ENCODE results near the gene APOBEC2. TPM values are rescaled to one million over a fixed set of nuclear protein-coding genes. Genes with fewer than 3 reads are reported as not detected.

Gene APOBEC2
- total RNA-seq, 1 donor from 2014 or later = not detected

GRCh38 chr6:41077536-41077935 lies 24.5 kb downstream of the APOBEC2 start:
- Histone ChIP-seq H3K4me3 (no peak overlapping the region), H3K4me1 (peaks cover 27% of the 10 kb centered on the region), H3K9me3 (no peaks in the 10 kb centered on the region), H3K27ac (no peak overlapping the region), H3K36me3 (peaks cover 0 to 24% of the 10 kb centered on the region in 2 donors), H3K27me3 (no peaks in the 10 kb centered on the region)
- TF ChIP-seq CTCF (IDR thresholded peaks at IDR 0.05) = no peak
- no peak for TF ChIP-seq POLR2A (IDR thresholded peaks at IDR 0.05)
- no peak for TF ChIP-seq POLR2AphosphoS5 (IDR thresholded peaks at IDR 0.05; ENCODE audit: insufficient read depth in 1 of 2, low read depth in 1 of 2)
- no peak for DNase-seq (ENCODE audit: extremely low spot score in 2 of 2)
- intact Hi-C loops (cut with DNase I) = no loop called here

- H3K4me1 ChIP-seq = peaks cover 27% of the 10 kb centered on the region
- peaks cover 0 to 24% of the 10 kb centered on the region in 2 donors for H3K36me3 ChIP-seq
- H3K27ac ChIP-seq = no peak overlapping the region
- no peak for DNase-seq (ENCODE audit: extremely low spot score in 2 of 2)
- no peaks in the 10 kb centered on the region for H3K27me3 ChIP-seq
- H3K9me3 ChIP-seq = no peaks in the 10 kb centered on the region
- intact Hi-C loops (cut with DNase I) = no loop called here
- TF ChIP-seq POLR2A (IDR thresholded peaks at IDR 0.05) (no peak), CTCF (IDR thresholded peaks at IDR 0.05) (no peak), POLR2AphosphoS5 (IDR thresholded peaks at IDR 0.05; ENCODE audit: insufficient read depth in 1 of 2, low read depth in 1 of 2) (no peak)
- H3K4me3 ChIP-seq = no peak overlapping the region
Measured at GRCh38 chr6:41078101-41078500, 25.1 kb downstream of the APOBEC2 start.

GRCh38 chr6:41079080-41079479 lies 26.1 kb downstream of the APOBEC2 start:
- Histone ChIP-seq H3K4me1 (peaks cover 25% of the 10 kb centered on the region), H3K27ac (no peak overlapping the region), H3K4me3 (no peak overlapping the region), H3K27me3 (no peaks in the 10 kb centered on the region), H3K36me3 (peaks cover 0 to 24% of the 10 kb centered on the region in 2 donors), H3K9me3 (no peaks in the 10 kb centered on the region)
- TF ChIP-seq POLR2AphosphoS5 (IDR thresholded peaks at IDR 0.05; ENCODE audit: insufficient read depth in 1 of 2, low read depth in 1 of 2) (no peak), CTCF (IDR thresholded peaks at IDR 0.05) (no peak), POLR2A (IDR thresholded peaks at IDR 0.05) (no peak)
- no peak for DNase-seq (ENCODE audit: extremely low spot score in 2 of 2)
- intact Hi-C loops (cut with DNase I) = no loop called here

GRCh38 chr6:41080621-41081020 lies 27.6 kb downstream of the APOBEC2 start:
- H3K27ac ChIP-seq = no peak overlapping the region
- no peaks in the 10 kb centered on the region for H3K9me3 ChIP-seq
- no peaks in the 10 kb centered on the region for H3K27me3 ChIP-seq
- no peak overlapping the region for H3K4me3 ChIP-seq
- no peak for DNase-seq (ENCODE audit: extremely low spot score in 2 of 2)
- H3K36me3 ChIP-seq = peaks cover 0 to 24% of the 10 kb centered on the region in 2 donors
- peaks cover 9% of the 10 kb centered on the region for H3K4me1 ChIP-seq
- no peak for TF ChIP-seq CTCF (IDR thresholded peaks at IDR 0.05)
- intact Hi-C loops (cut with DNase I) = no loop called here

GRCh38 chr6:41083072-41083471 lies 30.1 kb downstream of the APOBEC2 start:
- TF ChIP-seq CTCF (IDR thresholded peaks at IDR 0.05) (no peak), POLR2A (IDR thresholded peaks at IDR 0.05) (no peak), POLR2AphosphoS5 (IDR thresholded peaks at IDR 0.05; ENCODE audit: insufficient read depth in 1 of 2, low read depth in 1 of 2) (no peak)
- peaks cover 0 to 32% of the 10 kb centered on the region in 2 donors for H3K36me3 ChIP-seq
- intact Hi-C loops (cut with DNase I) = no loop called here

More at GRCh38 chr6:41083072-41083471, 30.1 kb downstream of the APOBEC2 start:
- no peak overlapping the region for H3K4me3 ChIP-seq
- no peak for DNase-seq (ENCODE audit: extremely low spot score in 2 of 2)
- H3K9me3 ChIP-seq = no peaks in the 10 kb centered on the region
- H3K27me3 ChIP-seq = no peaks in the 10 kb centered on the region
- no peak overlapping the region for H3K27ac ChIP-seq
- no peaks in the 10 kb centered on the region for H3K4me1 ChIP-seq
